Brain microvascular endothelial cell (primary cell): ENCODE measurements around the gene APOBEC3H.

ENCODE experiments used
- DNase-seq: peaks from one replicate; pipeline ENCODE4 v3.0.0-alpha.2; 2020
- H3K27ac ChIP-seq: fragments of 250-450 bp; sonication (Bioruptor Pico); 2 replicates; pipeline ENCODE4 v1.5.1; 2020; ENCODE audit warnings: mild to moderate bottlenecking, moderate library complexity
- H3K27me3 ChIP-seq: fragments of 250-450 bp; sonication (Bioruptor Pico); replicated peaks from 2 replicates; pipeline ENCODE4 v1.5.1; 2020; ENCODE audit warnings: mild to moderate bottlenecking
- H3K36me3 ChIP-seq: fragments of 250-450 bp; sonication (Bioruptor Pico); replicated peaks from 2 replicates; pipeline ENCODE4 v1.5.1; 2020; ENCODE audit warnings: mild to moderate bottlenecking
- H3K4me3 ChIP-seq: 2 replicates; pipeline ENCODE4 v1.5.1; 2011; ENCODE audit warnings: low read depth, mild to moderate bottlenecking, control low read depth, low read length, moderate library complexity
- in situ Hi-C: cut with HindIII; loops from 2 replicates; pipeline ENCODE4 v1.10.0; 2017; ENCODE audit warnings: low sequenced_read_pairs, low pct_ligation_motif_present
- TF ChIP-seq, protein P1 (sequence below): IDR thresholded peaks from 2 replicates; pipeline ENCODE4 v1.5.1; 2011; ENCODE audit warnings: low read depth, mild to moderate bottlenecking, moderate library complexity, low read length, control low read depth, inconsistent platforms; ENCODE audit errors: missing control alignments

Gene APOBEC3H

GRCh38 chr22:39091126-39092081, 5.6 kb upstream of the APOBEC3H start:
- H3K36me3 ChIP-seq, result no peaks in the 10 kb centered on the region
- no peak overlapping the region for H3K27ac ChIP-seq
- in situ Hi-C loops, result no loop called here
- TF ChIP-seq, protein P1, sequence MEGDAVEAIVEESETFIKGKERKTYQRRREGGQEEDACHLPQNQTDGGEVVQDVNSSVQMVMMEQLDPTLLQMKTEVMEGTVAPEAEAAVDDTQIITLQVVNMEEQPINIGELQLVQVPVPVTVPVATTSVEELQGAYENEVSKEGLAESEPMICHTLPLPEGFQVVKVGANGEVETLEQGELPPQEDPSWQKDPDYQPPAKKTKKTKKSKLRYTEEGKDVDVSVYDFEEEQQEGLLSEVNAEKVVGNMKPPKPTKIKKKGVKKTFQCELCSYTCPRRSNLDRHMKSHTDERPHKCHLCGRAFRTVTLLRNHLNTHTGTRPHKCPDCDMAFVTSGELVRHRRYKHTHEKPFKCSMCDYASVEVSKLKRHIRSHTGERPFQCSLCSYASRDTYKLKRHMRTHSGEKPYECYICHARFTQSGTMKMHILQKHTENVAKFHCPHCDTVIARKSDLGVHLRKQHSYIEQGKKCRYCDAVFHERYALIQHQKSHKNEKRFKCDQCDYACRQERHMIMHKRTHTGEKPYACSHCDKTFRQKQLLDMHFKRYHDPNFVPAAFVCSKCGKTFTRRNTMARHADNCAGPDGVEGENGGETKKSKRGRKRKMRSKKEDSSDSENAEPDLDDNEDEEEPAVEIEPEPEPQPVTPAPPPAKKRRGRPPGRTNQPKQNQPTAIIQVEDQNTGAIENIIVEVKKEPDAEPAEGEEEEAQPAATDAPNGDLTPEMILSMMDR, result no peak
- no peaks in the 10 kb centered on the region for H3K27me3 ChIP-seq
- no peak for DNase-seq
- H3K4me3 ChIP-seq, result no peak overlapping the region

GRCh38 chr22:39092111-39092862, 4.8 kb upstream of the APOBEC3H start:
- H3K36me3 ChIP-seq, result no peaks in the 10 kb centered on the region
- no peak overlapping the region for H3K4me3 ChIP-seq
- no peaks in the 10 kb centered on the region for H3K27me3 ChIP-seq
- H3K27ac ChIP-seq, result no peak overlapping the region
- in situ Hi-C loops, result no loop called here
- TF ChIP-seq, protein P1, result no peak
- DNase-seq, result no peak

- no peaks in the 10 kb centered on the region for H3K36me3 ChIP-seq
- in situ Hi-C loops, result no loop called here
- no peaks in the 10 kb centered on the region for H3K27me3 ChIP-seq
- DNase-seq, result no peak
- H3K27ac ChIP-seq, result no peak overlapping the region
- TF ChIP-seq, protein P1, result no peak
- no peak overlapping the region for H3K4me3 ChIP-seq
These were observed 2.2 kb upstream of the APOBEC3H start for GRCh38 chr22:39094717-39095389.

DNA sequence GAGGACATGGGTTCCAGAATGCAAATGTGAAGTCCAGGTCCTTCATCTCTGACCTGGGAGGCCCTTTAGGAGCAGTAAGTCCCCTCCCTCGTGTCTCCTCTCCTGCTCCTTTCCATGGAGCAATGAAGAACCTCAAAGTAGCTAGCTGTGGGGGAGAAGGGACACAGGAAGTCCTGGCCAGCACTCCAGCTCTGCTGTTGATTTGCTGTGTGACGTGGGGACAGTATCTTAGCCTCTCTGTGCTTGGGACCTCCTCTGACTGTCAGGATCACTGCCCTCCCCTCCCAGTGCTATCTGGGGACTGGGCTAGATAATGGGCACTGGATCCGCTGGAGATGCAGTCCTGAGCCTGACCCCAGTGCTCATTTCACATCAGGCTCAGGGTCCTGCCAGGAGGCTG, 1.1 kb upstream of the APOBEC3H start:
- no peak overlapping the region for H3K4me3 ChIP-seq
- DNase-seq, result no peak
- in situ Hi-C loops, result no loop called here
- H3K36me3 ChIP-seq, result no peaks in the 10 kb centered on the region
- H3K27ac ChIP-seq, result no peak overlapping the region
- H3K27me3 ChIP-seq, result no peaks in the 10 kb centered on the region
- TF ChIP-seq, protein P1, result no peak

DNA sequence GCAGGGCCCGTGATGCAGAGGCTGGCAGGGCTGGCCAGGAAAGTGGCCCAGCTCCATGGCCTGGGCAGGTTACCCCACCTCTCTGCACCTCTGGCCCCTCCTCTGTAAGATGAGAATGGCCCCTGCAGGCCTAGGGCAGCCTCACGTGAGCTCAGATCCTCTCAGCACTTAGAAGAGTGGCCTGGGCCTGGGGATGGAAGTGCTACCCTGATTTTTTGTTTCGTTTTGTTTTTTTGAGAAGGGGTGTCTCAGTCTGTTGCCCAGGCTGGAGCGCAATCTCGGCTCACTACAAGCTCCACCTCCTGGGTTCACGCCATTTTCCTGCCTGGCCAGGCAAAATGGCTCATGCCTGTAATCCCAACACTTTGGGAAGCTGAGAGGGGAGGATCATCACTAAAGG, 982 bp downstream of the APOBEC3H start:
- in situ Hi-C loops, result no loop called here
- H3K4me3 ChIP-seq, result no peak overlapping the region
- TF ChIP-seq, protein P1, result no peak
- H3K27ac ChIP-seq, result no peak overlapping the region
- H3K27me3 ChIP-seq, result no peaks in the 10 kb centered on the region
- H3K36me3 ChIP-seq, result no peaks in the 10 kb centered on the region
- no peak for DNase-seq
